Frontal cortex (tissue), 4 donors: ENCODE data around the gene CEPT1. TPM values are rescaled to one million over a fixed set of nuclear protein-coding genes. Genes with fewer than 3 reads are reported as not detected.

Experiments
- DNase-seq, 2 donors: peaks; one replicate each; pipeline ENCODE4 v3.0.0; 2012; ENCODE audit warnings: low spot score in 2 of 2
- FAIRE-seq: peaks from 2 replicates; lab custom pipeline; 2012; peaks lifted over from hg19 to GRCh38; lab: Jason Lieb, UNC
- small RNA-seq: library from RNA; depleted of rRNA; stranded (forward); fragments of <200 nt; gene quantifications from one replicate; pipeline ENCODE3, GENCODE V24; 2014
- total RNA-seq: library from RNA; depleted of rRNA; stranded (reverse); fragments of >200 nt; gene quantifications from one replicate; pipeline ENCODE4 v1.2.3, GENCODE V29; 2014
- donor health status: control.
- donor health status: control.
- donor health status: control.

The CEPT1 gene
- total RNA-seq, 1 donor from 2014 or later = 47.7 TPM

GRCh38 chr1:111221633-111222291, 81.7 kb downstream of the CEPT1 start:
- FAIRE-seq = no peak
- DNase-seq = no peak

- DNase-seq (peak; percentile 52 to 66), FAIRE-seq (no peak)
Measured at GRCh38 chr1:111222308-111223125, 82.5 kb downstream of the CEPT1 start.

GRCh38 chr1:111223126-111223685, 83.2 kb downstream of the CEPT1 start:
- FAIRE-seq = no peak

GRCh38 chr1:111225091-111225490, 85.1 kb downstream of the CEPT1 start:
- FAIRE-seq (no peak), DNase-seq (no peak)

More at GRCh38 chr1:111223126-111223685, 83.2 kb downstream of the CEPT1 start:
- no peak for DNase-seq

GRCh38 chr1:111225717-111226400, 85.8 kb downstream of the CEPT1 start:
- FAIRE-seq (no peak), DNase-seq (no peak)

- FAIRE-seq (no peak), DNase-seq (no peak)
Measured at GRCh38 chr1:111227434-111227833, 87.4 kb downstream of the CEPT1 start, which contains the start of gene CHI3L2. Gene CHI3L2, plus strand, starts transcription at chr1:111227713. Its CDS starts 17 bp downstream, at chr1:111227730.

GRCh38 chr1:111227851-111228747, 88.1 kb downstream of the CEPT1 start:
- DNase-seq (peak; percentile 42 to 61), FAIRE-seq (no peak)

GRCh38 chr1:111228748-111229126, 88.7 kb downstream of the CEPT1 start:
- FAIRE-seq = no peak
- DNase-seq = no peak

- FAIRE-seq (no peak), DNase-seq (no peak)
Measured at GRCh38 chr1:111232134-111232533, 92.1 kb downstream of the CEPT1 start.

GRCh38 chr1:111234258-111234657, 94.2 kb downstream of the CEPT1 start:
- DNase-seq (no peak), FAIRE-seq (no peak)

Small RNA genes lying within 50 kb of the gene (small RNA-seq; reads per million reads assigned to genes)
- not detected for gene AL355816.1

Other genes with a start within 250 kb of the CEPT1 start
- 20.8 TPM for gene LRIF1, start 176.3 kb upstream of the CEPT1 start, total RNA-seq
- gene DRAM2, start 130 bp upstream of the CEPT1 start, total RNA-seq = 42.0 TPM
- gene DENND2D, start 60.4 kb downstream of the CEPT1 start, total RNA-seq = 1.2 TPM
- 0.41 TPM for gene CHI3L2, start 87.5 kb downstream of the CEPT1 start, total RNA-seq
- not detected for gene CHIA, start 150.6 kb downstream of the CEPT1 start, total RNA-seq